Urinary bladder (tissue), 4 donors: ENCODE measurements around the gene SLCO3A1. TPM values are rescaled to one million over a fixed set of nuclear protein-coding genes. Genes with fewer than 3 reads are reported as not detected.

Experiments used
- DNase-seq: peaks from one replicate; pipeline ENCODE4 v3.0.0-alpha.2; 2015; ENCODE audit errors: extremely low spot score
- H3K27ac ChIP-seq: one replicate; pipeline ENCODE4 v1.5.1; 2013; ENCODE audit warnings: low read depth, mild to moderate bottlenecking, moderate library complexity
- H3K36me3 ChIP-seq: one replicate; pipeline ENCODE4 v1.6.1; 2013; ENCODE audit warnings: mild to moderate bottlenecking, moderate library complexity; ENCODE audit not compliant: insufficient read depth
- H3K4me1 ChIP-seq: one replicate; pipeline ENCODE4 v1.6.1; 2013; ENCODE audit warnings: mild to moderate bottlenecking, moderate library complexity; ENCODE audit not compliant: insufficient read depth
- H3K4me3 ChIP-seq: one replicate; pipeline ENCODE4 v1.5.1; 2013; ENCODE audit warnings: low read depth, low read length
- WGBS: extraction: QIAGEN DNeasy Blood & Tissue Kit; methylation state at CpG from one replicate; pipeline ENCODE4 v1.1.7; 2013; 5-methylcytosine and 5-hydroxymethylcytosine counted together
- polyA plus RNA-seq: library from polyadenylated mRNA; stranded (reverse); fragments of 200-250 nt; gene quantifications from one replicate; pipeline ENCODE4 v1.2.3, GENCODE V29; 2013
- total RNA-seq: library from RNA; depleted of rRNA; stranded (reverse); fragments of >200 nt; gene quantifications from one replicate; pipeline ENCODE4 v1.2.3, GENCODE V29; 2014
- donor health status: healthy with polysubstance abuse.
- donor health status: healthy.

Gene SLCO3A1
- total and polyA plus RNA-seq, 2 donors: 4.4 to 12.8 TPM

GRCh38 chr15:92115834-92116233 is 262.3 kb downstream of the SLCO3A1 start:
- Histone ChIP-seq H3K36me3 (no peaks in the 10 kb centered on the region), H3K4me1 (no peaks in the 10 kb centered on the region), H3K4me3 (no peak overlapping the region), H3K27ac (no peak overlapping the region)
- 98% methylated on average over 1 of the region's 1 CpG for WGBS
- no peak for DNase-seq

GRCh38 chr15:92116330-92116729 is 262.8 kb downstream of the SLCO3A1 start:
- no peak overlapping the region for H3K27ac ChIP-seq
- no peak overlapping the region for H3K4me3 ChIP-seq
- no peak for DNase-seq
- H3K36me3 ChIP-seq: no peaks in the 10 kb centered on the region
- WGBS: 93% methylated on average over 5 of the region's 5 CpGs
- H3K4me1 ChIP-seq: no peaks in the 10 kb centered on the region

- H3K27ac ChIP-seq: no peak overlapping the region
- DNase-seq: no peak
- H3K36me3 ChIP-seq: no peaks in the 10 kb centered on the region
- no peak overlapping the region for H3K4me3 ChIP-seq
- WGBS: 33% methylated on average over 11 of the region's 11 CpGs
- no peaks in the 10 kb centered on the region for H3K4me1 ChIP-seq
These were observed 263.8 kb downstream of the SLCO3A1 start for GRCh38 chr15:92117261-92117731.

GRCh38 chr15:92118162-92118935 is 264.8 kb downstream of the SLCO3A1 start:
- no peaks in the 10 kb centered on the region for H3K36me3 ChIP-seq
- WGBS: 64% methylated on average over 6 of the region's 6 CpGs
- no peak overlapping the region for H3K27ac ChIP-seq
- H3K4me1 ChIP-seq: no peaks in the 10 kb centered on the region
- no peak for DNase-seq
- H3K4me3 ChIP-seq: no peak overlapping the region

GRCh38 chr15:92118936-92119325 is 265.4 kb downstream of the SLCO3A1 start:
- DNase-seq: no peak
- Histone ChIP-seq H3K27ac (no peak overlapping the region), H3K36me3 (no peaks in the 10 kb centered on the region), H3K4me3 (no peak overlapping the region), H3K4me1 (no peaks in the 10 kb centered on the region)
- 91% methylated on average over 3 of the region's 3 CpGs for WGBS

GRCh38 chr15:92120094-92120795 is 266.7 kb downstream of the SLCO3A1 start:
- no peak for DNase-seq
- Histone ChIP-seq H3K4me3 (no peak overlapping the region), H3K27ac (no peak overlapping the region), H3K36me3 (no peaks in the 10 kb centered on the region), H3K4me1 (no peaks in the 10 kb centered on the region)
- 84% methylated on average over 6 of the region's 6 CpGs for WGBS

GRCh38 chr15:92121047-92121446 is 267.5 kb downstream of the SLCO3A1 start:
- no peak overlapping the region for H3K4me3 ChIP-seq
- DNase-seq: no peak
- no peaks in the 10 kb centered on the region for H3K4me1 ChIP-seq
- no peak overlapping the region for H3K27ac ChIP-seq
- H3K36me3 ChIP-seq: no peaks in the 10 kb centered on the region

GRCh38 chr15:92122259-92122658 is 268.8 kb downstream of the SLCO3A1 start:
- no peaks in the 10 kb centered on the region for H3K4me1 ChIP-seq
- no peaks in the 10 kb centered on the region for H3K36me3 ChIP-seq
- DNase-seq: no peak
- 73% methylated on average over 2 of the region's 2 CpGs for WGBS
- H3K27ac ChIP-seq: no peak overlapping the region
- no peak overlapping the region for H3K4me3 ChIP-seq

- no peaks in the 10 kb centered on the region for H3K36me3 ChIP-seq
- 78% methylated on average over 6 of the region's 6 CpGs for WGBS
- DNase-seq: no peak
- no peak overlapping the region for H3K4me3 ChIP-seq
- no peak overlapping the region for H3K27ac ChIP-seq
- no peaks in the 10 kb centered on the region for H3K4me1 ChIP-seq
These were observed 270.6 kb downstream of the SLCO3A1 start for GRCh38 chr15:92123962-92124656.

GRCh38 chr15:92124657-92125010 is 271.1 kb downstream of the SLCO3A1 start:
- no peaks in the 10 kb centered on the region for H3K36me3 ChIP-seq
- H3K27ac ChIP-seq: no peak overlapping the region
- 77% methylated on average over 3 of the region's 3 CpGs for WGBS
- no peak for DNase-seq
- H3K4me1 ChIP-seq: no peaks in the 10 kb centered on the region
- no peak overlapping the region for H3K4me3 ChIP-seq

- 95% methylated on average over 5 of the region's 5 CpGs for WGBS
- no peaks in the 10 kb centered on the region for H3K4me1 ChIP-seq
- no peak overlapping the region for H3K27ac ChIP-seq
- no peak overlapping the region for H3K4me3 ChIP-seq
- H3K36me3 ChIP-seq: no peaks in the 10 kb centered on the region
- no peak for DNase-seq
These were observed 275.3 kb downstream of the SLCO3A1 start for GRCh38 chr15:92128788-92129187.

GRCh38 chr15:92130244-92130643 is 276.7 kb downstream of the SLCO3A1 start:
- 82% methylated on average over 2 of the region's 2 CpGs for WGBS
- no peaks in the 10 kb centered on the region for H3K36me3 ChIP-seq
- no peak for DNase-seq

GRCh38 chr15:92130906-92131305 is 277.4 kb downstream of the SLCO3A1 start:
- 88% methylated on average over 3 of the region's 3 CpGs for WGBS
- H3K4me1 ChIP-seq: no peaks in the 10 kb centered on the region
- no peak overlapping the region for H3K27ac ChIP-seq
- H3K36me3 ChIP-seq: no peaks in the 10 kb centered on the region
- no peak for DNase-seq
- no peak overlapping the region for H3K4me3 ChIP-seq

More at GRCh38 chr15:92130244-92130643, 276.7 kb downstream of the SLCO3A1 start:
- H3K4me1 ChIP-seq: no peaks in the 10 kb centered on the region
- H3K4me3 ChIP-seq: no peak overlapping the region
- no peak overlapping the region for H3K27ac ChIP-seq
